K562 (cell line): Measurements from ENCODE around the gene SYVN1. TPM values are rescaled to one million over a fixed set of nuclear protein-coding genes. Genes with fewer than 3 reads are reported as not detected.

ENCODE experiments used
- ARNT ChIP-seq, 2 experiments: fragments of 450-650 bp; IDR thresholded peaks; 2 replicates each; pipeline ENCODE4 v1.6.1; 2016; ENCODE audit warnings: mild to moderate bottlenecking in 1 of 2
- CEBPG ChIP-seq, 3 experiments: fragments of 200-800 bp in 1 of 3; sonication (Bioruptor generic) in 1 of 3; sonication (generic) in 1 of 3; formaldehyde crosslinking in 1 of 3; IDR thresholded peaks in 2 of 3; conservative IDR thresholded peaks in 1 of 3; 2 replicates each; pipeline versions ENCODE4 v1.6.1 to v1.8.0; 2016 to 2022; ENCODE audit warnings: missing compliant biosample characterization in 2 of 3, missing genetic modification characterization in 2 of 3, mild to moderate bottlenecking in 1 of 3, missing genetic modification reagents in 1 of 3
- NR2C1 ChIP-seq, 2 experiments: fragments of 450-650 bp; IDR thresholded peaks; 2 replicates each; pipeline ENCODE4 v1.6.1; 2017; ENCODE audit warnings: mild to moderate bottlenecking in 2 of 2, antibody characterized with exemption in 1 of 2, inconsistent platforms in 1 of 2, missing compliant biosample characterization in 1 of 2, missing genetic modification characterization in 1 of 2
- TRIM28 ChIP-seq: fragments of 450-650 bp; IDR thresholded peaks from 2 replicates; pipeline ENCODE4 v1.6.1; 2017
- polyA plus RNA-seq, 8 experiments: library from polyadenylated mRNA; depleted of rRNA in 4 of 8; stranded (reverse) in 5 of 8; unstranded in 3 of 8; fragments of >200 nt; fragmentation: Nextera tagmentation in 2 of 8; fragmentation: Illumina TruSeq in 1 of 8; extraction: Ambion mirVana in 2 of 8; extraction: Trizol in 1 of 8; gene quantifications; 2 replicates each; pipeline versions ENCODE4 v1.2.1 to v1.2.3, GENCODE V29; 2011 to 2014; ENCODE audit warnings: inconsistent platforms in 1 of 8, missing spikeins in 1 of 8
- total RNA-seq, 7 experiments: library from RNA; depleted of rRNA in 6 of 7; stranded (reverse); fragments of >200 nt in 6 of 7; fragmentation: Illumina TruSeq in 2 of 7; extraction: Trizol in 2 of 7; gene quantifications; 2 replicates each; pipeline versions ENCODE4 v1.2.1 to v1.2.3, GENCODE V29; 2011 to 2021; ENCODE audit warnings: low replicate concordance in 1 of 7
- TF ChIP-seq, protein P1 (sequence below), 2 experiments: fragments of 450-650 bp; formaldehyde crosslinking in 1 of 2; IDR thresholded peaks; 2 replicates each; pipeline versions ENCODE4 v1.4.0 to v1.6.1; 2014 to 2020; ENCODE audit warnings: mild to moderate bottlenecking in 2 of 2, borderline replicate concordance in 1 of 2, low read depth in 1 of 2
- TF ChIP-seq, protein P2 (sequence below): sonication (generic); formaldehyde crosslinking; IDR thresholded peaks from 2 replicates; pipeline ENCODE4 v1.8.0; 2022; ENCODE audit warnings: mild to moderate bottlenecking, missing genetic modification reagents
- TF ChIP-seq, protein P3 (sequence below): fragments of 250-450 bp; sonication (Bioruptor Pico); IDR thresholded peaks from 2 replicates; pipeline ENCODE4 v1.4.0; 2020
- TF ChIP-seq, protein P4 (sequence below): fragments of 450-650 bp; IDR thresholded peaks from 2 replicates; pipeline ENCODE4 v1.6.1; 2016; ENCODE audit warnings: mild to moderate bottlenecking

The SYVN1 gene
- total and polyA plus RNA-seq, 9 of the 15 experiments (the other 6 are each of a cell fraction or from before 2014, with no cell fraction given), result 0.41 to 47.4 (median 9.9) TPM

DNA sequence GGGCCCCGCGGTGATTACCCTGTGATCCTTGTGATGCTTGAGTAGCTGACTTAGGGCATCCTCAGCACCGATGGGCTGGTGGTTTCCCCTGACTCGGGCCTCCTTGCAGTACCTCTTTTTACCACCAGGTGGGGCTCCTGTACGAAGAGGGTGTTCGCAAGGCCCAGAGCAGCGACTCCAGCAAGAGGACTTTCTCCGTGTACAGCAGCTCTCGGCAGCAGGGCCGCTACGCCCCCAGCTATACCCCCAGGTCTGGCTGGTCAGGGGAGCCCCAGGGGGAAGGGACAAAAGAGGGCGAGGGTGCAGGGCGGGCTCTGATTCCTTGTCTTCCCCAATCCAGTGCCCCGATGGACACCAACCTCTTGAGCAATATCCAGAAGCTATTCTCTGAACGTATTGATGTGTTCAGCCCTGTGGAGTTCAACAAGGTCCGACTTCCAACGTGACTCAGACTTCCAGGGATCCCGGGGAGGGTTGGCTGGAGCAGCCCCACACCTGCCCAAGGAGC lies 23.9 kb downstream of the SYVN1 start (continued):
- TF ChIP-seq, protein P1, sequence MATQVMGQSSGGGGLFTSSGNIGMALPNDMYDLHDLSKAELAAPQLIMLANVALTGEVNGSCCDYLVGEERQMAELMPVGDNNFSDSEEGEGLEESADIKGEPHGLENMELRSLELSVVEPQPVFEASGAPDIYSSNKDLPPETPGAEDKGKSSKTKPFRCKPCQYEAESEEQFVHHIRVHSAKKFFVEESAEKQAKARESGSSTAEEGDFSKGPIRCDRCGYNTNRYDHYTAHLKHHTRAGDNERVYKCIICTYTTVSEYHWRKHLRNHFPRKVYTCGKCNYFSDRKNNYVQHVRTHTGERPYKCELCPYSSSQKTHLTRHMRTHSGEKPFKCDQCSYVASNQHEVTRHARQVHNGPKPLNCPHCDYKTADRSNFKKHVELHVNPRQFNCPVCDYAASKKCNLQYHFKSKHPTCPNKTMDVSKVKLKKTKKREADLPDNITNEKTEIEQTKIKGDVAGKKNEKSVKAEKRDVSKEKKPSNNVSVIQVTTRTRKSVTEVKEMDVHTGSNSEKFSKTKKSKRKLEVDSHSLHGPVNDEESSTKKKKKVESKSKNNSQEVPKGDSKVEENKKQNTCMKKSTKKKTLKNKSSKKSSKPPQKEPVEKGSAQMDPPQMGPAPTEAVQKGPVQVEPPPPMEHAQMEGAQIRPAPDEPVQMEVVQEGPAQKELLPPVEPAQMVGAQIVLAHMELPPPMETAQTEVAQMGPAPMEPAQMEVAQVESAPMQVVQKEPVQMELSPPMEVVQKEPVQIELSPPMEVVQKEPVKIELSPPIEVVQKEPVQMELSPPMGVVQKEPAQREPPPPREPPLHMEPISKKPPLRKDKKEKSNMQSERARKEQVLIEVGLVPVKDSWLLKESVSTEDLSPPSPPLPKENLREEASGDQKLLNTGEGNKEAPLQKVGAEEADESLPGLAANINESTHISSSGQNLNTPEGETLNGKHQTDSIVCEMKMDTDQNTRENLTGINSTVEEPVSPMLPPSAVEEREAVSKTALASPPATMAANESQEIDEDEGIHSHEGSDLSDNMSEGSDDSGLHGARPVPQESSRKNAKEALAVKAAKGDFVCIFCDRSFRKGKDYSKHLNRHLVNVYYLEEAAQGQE (IDR thresholded peaks at IDR 0.05; ENCODE audit: borderline replicate concordance), result peak; percentile 62; the same call in 1 of the 2 replicates
- TF ChIP-seq, protein P1 (CRISPR knock-in tag; IDR thresholded peaks at IDR 0.05; ENCODE audit: low read depth), result no peak
- TF ChIP-seq, protein P2, sequence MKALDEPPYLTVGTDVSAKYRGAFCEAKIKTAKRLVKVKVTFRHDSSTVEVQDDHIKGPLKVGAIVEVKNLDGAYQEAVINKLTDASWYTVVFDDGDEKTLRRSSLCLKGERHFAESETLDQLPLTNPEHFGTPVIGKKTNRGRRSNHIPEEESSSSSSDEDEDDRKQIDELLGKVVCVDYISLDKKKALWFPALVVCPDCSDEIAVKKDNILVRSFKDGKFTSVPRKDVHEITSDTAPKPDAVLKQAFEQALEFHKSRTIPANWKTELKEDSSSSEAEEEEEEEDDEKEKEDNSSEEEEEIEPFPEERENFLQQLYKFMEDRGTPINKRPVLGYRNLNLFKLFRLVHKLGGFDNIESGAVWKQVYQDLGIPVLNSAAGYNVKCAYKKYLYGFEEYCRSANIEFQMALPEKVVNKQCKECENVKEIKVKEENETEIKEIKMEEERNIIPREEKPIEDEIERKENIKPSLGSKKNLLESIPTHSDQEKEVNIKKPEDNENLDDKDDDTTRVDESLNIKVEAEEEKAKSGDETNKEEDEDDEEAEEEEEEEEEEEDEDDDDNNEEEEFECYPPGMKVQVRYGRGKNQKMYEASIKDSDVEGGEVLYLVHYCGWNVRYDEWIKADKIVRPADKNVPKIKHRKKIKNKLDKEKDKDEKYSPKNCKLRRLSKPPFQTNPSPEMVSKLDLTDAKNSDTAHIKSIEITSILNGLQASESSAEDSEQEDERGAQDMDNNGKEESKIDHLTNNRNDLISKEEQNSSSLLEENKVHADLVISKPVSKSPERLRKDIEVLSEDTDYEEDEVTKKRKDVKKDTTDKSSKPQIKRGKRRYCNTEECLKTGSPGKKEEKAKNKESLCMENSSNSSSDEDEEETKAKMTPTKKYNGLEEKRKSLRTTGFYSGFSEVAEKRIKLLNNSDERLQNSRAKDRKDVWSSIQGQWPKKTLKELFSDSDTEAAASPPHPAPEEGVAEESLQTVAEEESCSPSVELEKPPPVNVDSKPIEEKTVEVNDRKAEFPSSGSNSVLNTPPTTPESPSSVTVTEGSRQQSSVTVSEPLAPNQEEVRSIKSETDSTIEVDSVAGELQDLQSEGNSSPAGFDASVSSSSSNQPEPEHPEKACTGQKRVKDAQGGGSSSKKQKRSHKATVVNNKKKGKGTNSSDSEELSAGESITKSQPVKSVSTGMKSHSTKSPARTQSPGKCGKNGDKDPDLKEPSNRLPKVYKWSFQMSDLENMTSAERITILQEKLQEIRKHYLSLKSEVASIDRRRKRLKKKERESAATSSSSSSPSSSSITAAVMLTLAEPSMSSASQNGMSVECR (CRISPR knock-in tag), result no peak
- TF ChIP-seq NR2C1 (IDR thresholded peaks at IDR 0.05), result no peak
- no peak for TF ChIP-seq NR2C1 (tag; IDR thresholded peaks at IDR 0.05)
- TF ChIP-seq, protein P3, sequence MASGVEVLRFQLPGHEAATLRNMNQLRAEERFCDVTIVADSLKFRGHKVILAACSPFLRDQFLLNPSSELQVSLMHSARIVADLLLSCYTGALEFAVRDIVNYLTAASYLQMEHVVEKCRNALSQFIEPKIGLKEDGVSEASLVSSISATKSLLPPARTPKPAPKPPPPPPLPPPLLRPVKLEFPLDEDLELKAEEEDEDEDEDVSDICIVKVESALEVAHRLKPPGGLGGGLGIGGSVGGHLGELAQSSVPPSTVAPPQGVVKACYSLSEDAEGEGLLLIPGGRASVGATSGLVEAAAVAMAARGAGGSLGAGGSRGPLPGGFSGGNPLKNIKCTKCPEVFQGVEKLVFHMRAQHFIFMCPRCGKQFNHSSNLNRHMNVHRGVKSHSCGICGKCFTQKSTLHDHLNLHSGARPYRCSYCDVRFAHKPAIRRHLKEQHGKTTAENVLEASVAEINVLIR, result no peak
- TF ChIP-seq, protein P4, sequence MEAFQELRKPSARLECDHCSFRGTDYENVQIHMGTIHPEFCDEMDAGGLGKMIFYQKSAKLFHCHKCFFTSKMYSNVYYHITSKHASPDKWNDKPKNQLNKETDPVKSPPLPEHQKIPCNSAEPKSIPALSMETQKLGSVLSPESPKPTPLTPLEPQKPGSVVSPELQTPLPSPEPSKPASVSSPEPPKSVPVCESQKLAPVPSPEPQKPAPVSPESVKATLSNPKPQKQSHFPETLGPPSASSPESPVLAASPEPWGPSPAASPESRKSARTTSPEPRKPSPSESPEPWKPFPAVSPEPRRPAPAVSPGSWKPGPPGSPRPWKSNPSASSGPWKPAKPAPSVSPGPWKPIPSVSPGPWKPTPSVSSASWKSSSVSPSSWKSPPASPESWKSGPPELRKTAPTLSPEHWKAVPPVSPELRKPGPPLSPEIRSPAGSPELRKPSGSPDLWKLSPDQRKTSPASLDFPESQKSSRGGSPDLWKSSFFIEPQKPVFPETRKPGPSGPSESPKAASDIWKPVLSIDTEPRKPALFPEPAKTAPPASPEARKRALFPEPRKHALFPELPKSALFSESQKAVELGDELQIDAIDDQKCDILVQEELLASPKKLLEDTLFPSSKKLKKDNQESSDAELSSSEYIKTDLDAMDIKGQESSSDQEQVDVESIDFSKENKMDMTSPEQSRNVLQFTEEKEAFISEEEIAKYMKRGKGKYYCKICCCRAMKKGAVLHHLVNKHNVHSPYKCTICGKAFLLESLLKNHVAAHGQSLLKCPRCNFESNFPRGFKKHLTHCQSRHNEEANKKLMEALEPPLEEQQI, result no peak
- TF ChIP-seq ARNT (IDR thresholded peaks at IDR 0.05), result no peak
- TF ChIP-seq TRIM28, result no peak
- 0 out of 2 replicates have a peak, but pooled peaks have one; percentile 56 for TF ChIP-seq CEBPG (CRISPR knock-in tag; IDR thresholded peaks at IDR 0.05)
- TF ChIP-seq CEBPG (tag; conservative IDR thresholded peaks at IDR 0.05 in 1 of 2, IDR thresholded peaks at IDR 0.05 in 1 of 2), result peak in 1 of 2 experiments; percentile 77; a peak in 2 of 4 replicates
